GM19035 (cell line): ENCODE measurements around the gene GCNT1.
"Not testable (repeated sequence)": the region's sequence is repeated elsewhere in the genome, so short reads cannot be mapped to it uniquely, and the experiment has no call there.

Experiments
- ATAC-seq: cut with Tn5 transposase; IDR thresholded peaks from one replicate; pipeline ENCODE4 v1.9.1; 2021; ENCODE audit not compliant: unreplicated experiment

GCNT1 gene

DNA sequence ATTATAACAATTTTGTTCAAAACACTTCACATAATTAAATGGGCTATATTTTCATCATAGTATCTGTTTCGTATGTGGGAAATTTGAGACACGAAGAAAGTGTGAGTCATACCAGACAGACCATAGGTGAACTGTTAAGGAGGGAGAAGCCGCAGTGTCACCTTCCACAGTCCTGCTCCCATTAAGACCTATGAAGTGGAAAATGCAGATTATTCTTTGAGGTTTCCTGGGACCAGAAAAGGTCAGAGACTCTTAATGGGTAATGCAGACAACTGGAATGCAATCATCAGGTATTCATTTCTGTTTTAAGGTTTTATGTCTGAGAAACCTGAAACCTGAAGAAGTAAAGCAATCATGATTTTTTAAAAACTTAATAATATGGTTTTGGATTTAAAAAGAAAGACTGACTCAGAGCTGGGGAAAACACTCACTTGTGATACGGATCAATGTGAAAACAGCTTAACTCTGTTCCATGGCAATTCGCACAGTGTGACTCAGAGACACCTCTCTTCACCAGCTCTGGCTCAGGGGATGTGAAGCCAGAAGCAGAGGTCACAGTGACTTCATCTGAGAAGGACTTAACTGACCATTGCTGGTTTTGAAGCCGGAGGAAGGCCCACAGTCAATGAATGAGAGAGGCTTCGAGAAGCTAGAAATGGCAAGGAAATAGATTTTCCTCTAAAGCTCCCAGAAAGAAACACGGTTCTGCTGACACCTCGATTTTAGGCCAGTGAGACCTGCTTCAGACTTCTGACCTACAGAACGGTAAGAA lies 17.2 kb upstream of the GCNT1 start:
- peak; percentile 50 for ATAC-seq

DNA sequence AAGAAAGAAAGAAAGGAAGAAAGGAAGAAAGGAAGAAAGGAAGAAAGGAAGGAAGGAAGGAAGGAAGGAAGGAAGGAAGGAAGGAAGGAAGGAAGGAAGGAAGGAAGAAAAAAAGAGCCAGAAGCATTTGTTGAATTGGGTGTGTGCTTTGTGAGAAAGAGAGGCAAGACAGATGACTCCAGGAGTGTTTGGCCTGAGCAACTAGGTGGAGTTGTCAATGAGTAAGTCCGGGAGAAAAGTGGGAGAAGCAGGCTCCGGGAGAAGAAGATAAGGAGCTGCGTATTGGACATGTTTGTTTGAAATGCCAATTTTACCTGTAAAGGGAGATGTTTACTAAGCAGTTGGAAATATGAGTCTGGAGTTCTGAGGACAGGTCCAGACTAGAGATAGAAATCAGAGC lies 15.1 kb upstream of the GCNT1 start:
- ATAC-seq: no peak

DNA sequence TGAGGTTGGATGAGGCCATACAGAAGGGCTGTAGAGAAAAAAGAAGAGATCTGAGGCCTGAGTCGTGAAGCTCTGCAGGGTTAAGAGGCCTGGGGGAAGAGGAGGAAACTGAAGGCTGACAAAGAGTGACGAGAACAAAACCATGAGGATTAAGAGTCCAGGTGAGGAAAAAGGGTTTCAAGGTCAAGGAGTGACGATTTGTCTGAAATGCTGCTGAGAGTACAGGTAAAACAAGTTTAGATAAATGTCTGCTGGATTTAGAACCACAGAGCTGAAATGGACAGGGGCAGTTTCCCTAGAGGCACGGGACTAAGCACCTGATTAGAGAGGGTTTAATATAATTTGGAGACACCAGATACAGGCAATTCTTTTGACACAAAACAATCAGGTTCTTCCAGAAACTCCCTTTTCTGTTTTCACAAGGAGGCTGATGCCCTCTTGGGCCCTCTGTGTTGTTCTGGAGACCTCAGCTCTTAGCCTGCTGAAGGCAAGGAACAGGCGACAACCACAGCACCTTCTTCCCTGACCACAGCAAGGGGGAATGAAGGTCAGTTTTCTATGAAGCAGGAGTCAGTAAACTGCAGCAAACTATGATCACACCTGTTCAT lies 14.6 kb upstream of the GCNT1 start:
- ATAC-seq: no peak

DNA sequence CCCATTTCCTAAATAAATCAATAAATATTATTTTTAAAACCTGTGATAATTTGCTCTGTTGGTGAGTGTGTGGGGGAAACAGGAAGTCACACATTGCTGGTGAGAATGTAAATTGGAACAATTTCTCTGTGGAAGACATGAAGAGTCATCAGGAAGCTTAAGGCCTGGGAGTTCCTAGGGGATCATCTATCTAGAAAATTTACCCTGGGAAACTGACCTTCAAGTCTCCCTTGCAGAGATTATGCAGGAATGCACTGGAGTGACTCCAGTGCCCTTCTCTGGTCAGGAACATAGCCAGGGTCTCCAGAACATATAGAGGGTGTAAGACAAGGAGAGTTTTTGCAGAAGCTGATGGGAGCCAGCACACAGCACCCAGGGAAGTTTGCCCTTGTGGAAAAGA lies 13.0 kb upstream of the GCNT1 start:
- ATAC-seq: no peak

DNA sequence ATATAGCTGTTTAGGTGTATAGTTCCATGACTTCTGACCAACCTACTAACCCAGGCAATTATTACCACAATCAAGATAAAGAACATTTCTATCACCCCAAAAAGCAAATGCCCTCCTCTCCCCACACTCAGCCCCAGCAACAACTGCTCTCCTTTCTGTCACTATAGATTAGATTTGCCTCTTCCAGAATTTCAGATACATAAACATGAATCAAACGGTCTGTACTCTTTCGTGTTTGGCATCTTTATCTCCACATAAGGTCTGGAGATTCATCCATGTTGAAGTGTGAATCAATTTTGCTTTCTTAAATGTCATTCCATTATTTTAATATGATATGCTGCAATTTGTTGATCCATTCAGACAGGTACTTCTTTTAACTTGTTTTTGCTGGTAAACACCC lies 10.5 kb upstream of the GCNT1 start:
- ATAC-seq: no peak

DNA sequence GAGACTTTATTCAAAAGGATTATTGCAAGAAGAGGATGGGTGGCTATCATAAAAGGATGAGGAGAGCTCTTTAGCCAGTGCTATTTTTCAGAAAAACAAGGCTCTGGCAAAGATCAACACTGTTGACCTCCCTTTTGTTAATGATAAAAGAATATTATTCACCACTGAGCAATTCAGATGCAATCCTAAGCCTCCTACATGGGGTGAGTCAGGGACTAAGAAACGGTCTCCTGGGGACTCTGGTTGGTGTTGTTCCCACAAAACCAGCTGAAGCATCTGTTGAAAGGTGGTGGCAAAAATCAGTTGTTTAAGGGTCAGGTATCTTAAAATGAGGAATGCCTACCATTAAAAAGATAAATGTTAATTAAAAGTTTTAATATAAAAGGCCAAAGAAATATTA lies 7.7 kb upstream of the GCNT1 start:
- no peak for ATAC-seq

DNA sequence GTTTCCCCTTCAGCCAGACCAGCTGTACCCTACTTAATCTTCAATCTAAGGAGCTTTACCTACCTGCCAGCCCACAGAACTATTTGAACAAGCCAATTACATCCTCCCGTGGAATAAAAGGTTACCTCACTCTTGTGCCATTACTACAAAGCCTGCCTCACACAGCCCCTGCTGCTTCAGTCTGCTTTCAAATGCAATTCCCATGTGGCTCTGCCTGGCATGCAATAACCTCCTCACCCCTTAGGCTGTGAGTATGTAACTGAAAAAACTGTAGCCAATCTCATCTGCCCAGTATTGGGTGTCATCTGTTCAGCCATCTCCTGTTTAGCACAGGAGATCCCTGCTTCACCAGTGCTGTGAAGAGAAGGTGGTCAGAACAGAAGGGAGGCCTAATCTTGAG lies 6.1 kb upstream of the GCNT1 start:
- ATAC-seq: no peak

DNA sequence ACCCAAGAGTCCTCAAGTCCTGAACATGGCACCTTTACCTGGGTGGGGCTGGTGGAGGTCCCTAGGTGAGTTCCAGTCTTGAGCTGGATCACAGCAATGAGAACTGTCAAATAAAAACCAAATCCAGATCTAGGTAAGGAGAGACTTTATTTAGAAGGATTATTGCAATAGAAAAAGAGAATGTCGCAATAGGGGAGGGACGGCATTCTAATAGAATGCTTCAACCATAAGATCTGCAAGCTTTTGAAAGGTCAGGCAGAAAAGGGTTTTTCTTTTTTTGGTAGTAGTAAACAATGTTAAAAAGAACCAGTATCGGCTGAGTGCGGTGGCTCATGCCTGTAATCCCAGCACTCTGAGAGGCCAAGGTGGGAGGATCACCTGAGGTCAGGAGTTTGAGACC lies 5.2 kb upstream of the GCNT1 start:
- no peak for ATAC-seq

DNA sequence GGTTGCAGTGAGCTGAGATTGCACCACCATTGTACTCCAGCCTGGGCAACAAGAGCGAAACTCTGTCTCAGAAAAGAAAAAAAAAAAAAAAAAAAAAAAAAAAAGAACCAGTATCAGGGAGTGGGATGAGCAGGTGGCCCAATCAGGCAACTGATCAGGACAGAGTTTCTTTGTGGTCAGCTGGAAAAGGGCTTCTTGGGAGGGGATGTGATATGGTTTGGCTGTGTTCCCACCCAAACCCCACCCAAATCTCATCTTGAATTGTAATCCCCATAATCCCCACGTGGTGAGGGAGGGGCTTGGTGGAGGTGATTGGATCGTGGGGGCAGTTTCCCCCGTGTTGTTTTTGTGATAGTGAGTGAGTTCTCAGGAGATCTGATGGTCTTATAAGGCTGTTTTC lies 4.7 kb upstream of the GCNT1 start:
- no peak for ATAC-seq

DNA sequence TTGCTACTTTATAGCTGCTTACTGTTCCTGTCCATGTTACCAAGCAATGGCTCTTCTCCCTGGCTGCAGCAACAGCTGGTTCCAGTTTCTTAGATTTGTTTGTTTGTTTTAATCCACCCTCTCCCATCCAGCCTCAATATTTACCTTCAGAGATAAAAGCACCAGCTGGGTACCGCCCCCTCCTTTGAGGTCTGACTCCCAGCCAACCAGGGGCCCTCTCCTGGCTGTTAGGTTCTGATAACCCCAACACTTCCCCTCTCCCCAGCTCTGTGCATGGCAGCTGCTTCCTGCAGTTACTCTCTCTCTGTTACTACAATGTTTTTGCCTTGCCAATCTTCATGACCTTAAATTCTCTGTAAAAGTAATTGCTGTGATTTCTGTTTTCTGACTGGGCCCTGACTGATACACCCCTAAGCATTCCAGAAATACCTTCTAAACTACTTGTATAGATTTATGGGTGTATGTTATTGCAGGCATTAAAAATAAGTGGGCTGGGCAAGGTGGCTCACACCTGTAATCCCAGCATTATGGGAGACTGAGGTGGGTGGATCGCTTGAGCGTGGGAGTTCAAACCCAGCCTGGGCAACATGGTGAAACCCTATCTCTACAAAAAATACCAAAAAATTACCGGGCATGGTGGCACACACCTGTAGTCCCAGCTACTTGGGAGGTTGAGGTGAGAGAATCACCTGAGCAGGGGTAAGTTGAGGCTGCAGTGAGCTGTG lies 2.6 kb upstream of the GCNT1 start:
- no peak for ATAC-seq

DNA sequence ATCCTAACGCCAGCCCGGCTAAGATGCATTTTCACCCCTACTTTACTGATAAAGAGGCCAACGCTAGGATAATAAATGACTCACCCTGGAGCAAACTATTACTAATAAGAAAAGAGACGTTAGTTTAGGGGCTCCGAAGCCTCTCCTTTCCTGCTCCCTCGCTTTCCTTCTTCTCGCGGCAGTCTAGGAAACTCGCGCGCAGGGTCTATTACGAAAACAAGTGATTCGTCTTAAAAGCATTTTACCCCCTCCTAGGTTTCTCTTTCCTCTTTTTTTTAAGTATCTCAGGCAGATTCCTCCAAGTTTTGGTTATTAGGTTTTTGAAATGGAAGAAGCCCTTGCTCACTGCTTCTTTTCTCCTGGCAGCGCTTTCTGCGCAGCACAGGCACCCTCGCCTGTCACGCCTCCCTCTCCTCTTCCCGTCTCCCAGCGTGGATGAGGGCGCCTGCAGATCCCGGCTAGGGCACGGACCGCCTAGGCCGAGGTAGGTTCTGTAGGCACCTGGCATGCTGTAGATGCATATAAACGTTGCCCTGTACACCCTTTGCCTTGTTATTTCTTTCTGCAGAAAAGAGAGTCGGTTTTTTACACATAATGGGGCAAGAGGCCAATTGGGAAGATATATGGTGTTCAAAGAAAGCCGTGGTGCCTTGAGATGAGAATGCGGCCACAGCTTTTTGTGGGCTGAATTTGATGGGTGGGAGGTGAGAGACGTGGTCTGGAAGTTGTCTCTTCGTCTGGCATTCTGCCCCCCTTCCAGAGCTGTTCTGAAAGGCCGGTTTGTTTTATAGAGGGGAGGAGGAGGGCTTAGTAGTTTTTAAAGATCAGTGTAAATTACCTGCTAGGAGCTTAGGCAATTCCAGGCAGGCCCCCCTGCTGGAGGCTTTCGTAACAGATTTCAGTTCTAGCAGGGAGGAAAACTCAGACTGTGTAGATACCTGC lies 983 bp downstream of the GCNT1 start:
- ATAC-seq: peak; percentile 1

DNA sequence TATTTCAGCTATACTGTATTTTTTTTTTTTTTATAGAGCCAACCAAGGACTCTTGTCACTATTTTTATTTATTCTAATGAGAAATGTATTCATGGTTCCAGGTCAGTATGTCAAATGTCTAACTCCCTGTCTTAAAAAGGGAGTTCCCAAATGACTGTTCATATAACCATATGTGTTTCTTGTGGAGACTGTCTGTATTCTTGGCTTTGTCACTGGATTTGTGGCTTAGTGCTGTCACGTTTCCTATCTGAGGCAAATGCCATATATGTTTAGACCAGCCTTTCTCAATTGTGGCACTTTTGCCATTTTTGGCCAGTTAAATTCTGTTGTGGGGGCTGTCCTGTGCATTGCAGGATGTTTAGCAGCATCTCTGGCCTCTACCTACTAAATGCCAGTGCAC lies 3.1 kb downstream of the GCNT1 start:
- ATAC-seq: no peak

DNA sequence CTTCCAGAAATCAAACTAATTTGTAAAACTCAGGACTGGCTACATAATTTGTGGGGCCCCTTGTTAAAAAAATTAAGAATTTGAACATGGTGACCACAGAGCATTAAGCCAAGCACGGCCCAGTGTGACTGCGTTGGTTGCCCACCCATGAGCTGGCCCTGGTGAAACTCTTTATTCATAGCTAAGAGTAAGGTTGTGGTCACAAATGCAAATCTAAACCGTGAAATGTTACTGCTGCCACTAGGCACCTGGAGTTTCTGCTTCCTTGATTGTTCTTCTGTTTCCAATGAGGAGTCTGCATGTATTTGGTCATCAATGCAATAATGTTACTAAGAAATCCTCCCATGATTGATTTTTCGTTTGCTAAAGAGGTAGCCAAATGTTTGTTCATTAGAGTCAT lies 4.2 kb downstream of the GCNT1 start:
- no peak for ATAC-seq

DNA sequence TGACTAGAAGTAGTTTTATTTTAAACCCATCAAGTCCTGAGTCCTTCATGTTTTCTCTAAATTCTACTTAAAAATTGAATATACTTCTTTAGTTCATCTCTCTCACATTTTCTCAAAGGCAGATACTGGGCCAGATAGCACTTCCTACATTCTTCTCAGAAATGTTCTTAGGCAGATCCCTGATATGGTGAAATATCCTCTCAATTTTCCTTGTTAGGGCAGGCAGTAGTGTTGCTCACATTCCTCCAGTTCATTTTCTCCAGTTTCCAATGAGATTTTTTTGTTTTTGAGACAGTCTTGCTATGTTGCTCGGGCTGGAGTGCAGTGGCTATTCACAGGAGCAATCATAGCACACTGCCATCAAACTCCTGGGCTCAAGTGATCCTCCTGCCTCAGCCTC lies 5.7 kb downstream of the GCNT1 start:
- ATAC-seq: no peak

DNA sequence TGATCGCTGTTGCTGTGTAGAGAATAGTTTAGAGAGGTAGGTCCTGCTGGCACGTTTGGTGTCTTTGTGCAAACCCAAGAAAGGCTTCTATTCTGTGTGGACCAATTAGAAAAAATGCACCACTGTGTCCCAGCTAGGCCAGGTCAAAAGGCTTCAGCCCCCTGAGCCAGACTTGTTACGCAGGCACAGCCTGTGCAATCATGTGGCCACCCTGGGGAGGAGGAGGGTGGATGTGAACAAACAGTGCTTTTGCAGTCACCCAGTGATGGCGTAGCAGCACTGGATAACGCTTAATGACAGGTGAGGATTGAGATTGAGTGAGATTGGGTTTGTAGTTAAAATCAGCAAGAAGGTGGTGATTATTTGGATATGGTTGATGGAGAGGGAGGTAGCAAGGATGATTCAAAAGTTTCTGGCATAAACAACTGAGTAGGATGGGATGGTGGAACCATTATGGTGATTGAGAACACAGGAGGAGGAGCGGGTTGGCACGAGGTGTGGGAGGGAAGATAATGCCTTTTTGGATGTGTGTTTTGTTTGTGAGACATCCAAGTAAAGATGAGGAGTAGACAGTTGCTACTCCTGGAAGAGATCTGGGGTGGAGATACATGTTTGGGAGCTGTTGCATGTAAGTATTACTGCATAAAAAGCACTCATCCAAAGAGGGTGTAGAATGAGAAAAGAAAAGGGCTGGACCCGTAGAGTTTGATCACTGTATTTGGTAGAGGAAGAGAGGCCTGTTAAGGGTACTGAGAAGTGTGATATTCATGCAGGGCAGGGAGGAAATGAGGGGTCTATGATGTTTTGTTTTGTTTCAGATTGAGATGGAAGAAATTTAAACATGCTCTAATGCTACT lies 6.7 kb downstream of the GCNT1 start:
- ATAC-seq: no peak

DNA sequence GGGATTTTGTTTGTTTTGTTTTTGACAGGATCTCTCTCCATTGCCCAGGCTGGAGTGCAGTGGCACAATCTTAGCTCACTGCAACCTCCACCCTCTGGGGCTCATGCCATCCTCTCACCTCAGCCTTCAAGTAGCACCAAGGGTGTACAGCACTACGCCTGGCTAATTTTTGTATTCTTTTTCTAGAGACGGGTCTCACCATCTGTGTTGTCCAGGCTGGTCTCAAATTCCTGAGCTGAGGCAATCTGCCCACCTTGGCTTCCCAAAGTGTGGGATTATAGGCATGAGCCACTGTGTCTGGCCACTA lies 7.3 kb downstream of the GCNT1 start:
- ATAC-seq: no peak

DNA sequence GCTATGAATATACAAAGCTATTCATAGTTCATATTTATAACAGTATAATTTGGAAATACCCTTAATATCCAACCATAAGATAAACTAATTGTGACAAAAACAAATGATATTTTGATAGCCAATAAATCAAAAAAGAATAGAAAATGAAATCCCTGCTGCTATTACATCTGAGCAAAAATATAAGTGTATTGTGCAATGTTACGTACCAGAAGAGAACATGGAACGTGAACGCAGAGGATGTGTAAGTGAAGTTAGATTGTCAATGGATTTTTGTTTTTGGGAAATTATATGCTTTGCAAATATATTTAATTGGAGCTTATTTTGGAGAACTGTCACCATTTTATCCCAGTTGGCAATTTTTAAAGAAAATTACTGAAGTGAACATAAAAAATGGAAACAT lies 15.4 kb downstream of the GCNT1 start:
- ATAC-seq: no peak

DNA sequence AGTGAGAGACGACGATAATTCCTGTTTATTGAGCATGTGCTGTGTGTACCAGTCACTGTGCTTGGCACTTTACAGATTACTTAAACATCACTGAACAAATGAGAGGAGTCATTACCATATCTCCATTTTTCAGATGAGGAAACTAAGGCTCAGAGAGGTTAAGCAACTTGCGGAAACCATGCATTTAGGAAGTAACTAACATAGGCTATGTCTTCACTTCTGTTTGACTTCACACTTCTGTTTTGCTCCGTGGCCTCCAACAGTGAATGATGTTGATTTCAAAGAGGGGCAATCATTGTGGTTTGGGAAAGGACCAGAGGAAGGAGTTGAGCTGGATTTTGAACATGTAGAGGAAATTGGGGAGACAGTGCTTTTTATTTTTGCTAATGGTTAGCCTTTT lies 16.7 kb downstream of the GCNT1 start:
- ATAC-seq: no peak

DNA sequence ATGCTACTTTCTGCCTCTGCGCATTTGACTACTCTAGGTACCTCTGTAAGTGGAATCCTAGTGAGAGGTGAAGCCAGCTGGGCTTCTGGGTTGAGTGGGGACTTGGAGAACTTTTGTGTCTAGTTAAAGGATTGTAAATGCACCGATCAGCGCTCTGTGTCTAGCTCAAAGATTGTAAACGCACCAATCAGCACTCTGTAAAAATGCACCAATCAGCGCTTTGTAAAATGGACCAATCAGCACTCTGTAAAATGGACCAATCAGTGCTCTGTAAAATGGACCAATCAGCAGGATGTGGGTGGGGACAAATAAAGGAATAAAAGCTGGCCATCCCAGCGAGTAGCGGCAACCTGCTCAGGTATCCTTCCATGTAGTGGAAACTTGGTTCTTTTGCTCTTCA lies 18.8 kb downstream of the GCNT1 start:
- ATAC-seq: not testable (repeated sequence)

DNA sequence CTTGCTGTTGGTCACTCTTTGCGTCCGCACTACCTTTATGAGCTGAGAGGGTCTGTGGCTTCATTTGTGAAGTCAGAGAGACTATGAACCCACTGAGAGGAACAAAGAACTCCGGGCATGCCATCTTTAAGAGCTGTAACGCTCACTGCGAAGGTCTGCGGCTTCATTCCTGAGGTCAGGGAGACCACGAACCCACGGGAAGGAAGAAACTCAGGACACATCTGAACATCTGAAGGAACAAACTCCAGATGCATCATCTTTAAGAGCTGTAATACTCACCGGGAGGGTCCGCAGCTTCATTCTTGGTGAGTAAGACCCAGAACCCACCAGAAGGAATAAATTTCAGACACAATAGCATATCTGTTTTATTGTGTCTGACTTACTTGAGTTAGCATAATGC lies 19.2 kb downstream of the GCNT1 start:
- ATAC-seq: no peak

DNA sequence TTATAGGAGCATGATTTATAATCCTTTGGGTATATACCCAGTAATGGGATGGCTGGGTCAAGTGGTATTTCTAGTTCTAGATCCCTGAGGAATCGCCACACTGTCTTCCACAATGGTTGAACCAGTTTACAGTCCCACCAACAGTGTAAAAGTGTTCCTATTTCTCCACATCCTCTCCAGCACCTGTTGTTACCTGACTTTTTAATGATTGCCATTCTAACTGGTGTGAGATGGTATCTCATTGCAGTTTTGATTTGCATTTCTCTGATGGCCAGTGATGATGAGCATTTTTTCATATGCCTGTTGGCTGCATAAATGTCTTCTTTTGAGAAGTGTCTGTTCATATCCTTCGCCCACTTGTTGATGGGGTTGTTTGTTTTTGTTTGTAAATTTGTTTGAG lies 20.4 kb downstream of the GCNT1 start:
- ATAC-seq: not testable (repeated sequence)
